ENCODE data around the gene CLEC2L. TPM values are rescaled to one million over a fixed set of nuclear protein-coding genes. Genes with fewer than 3 reads are reported as not detected.

The CLEC2L gene
- polyA plus RNA-seq, 1 of the 3 experiments (the other 2 are of a cell fraction), result not detected

DNA sequence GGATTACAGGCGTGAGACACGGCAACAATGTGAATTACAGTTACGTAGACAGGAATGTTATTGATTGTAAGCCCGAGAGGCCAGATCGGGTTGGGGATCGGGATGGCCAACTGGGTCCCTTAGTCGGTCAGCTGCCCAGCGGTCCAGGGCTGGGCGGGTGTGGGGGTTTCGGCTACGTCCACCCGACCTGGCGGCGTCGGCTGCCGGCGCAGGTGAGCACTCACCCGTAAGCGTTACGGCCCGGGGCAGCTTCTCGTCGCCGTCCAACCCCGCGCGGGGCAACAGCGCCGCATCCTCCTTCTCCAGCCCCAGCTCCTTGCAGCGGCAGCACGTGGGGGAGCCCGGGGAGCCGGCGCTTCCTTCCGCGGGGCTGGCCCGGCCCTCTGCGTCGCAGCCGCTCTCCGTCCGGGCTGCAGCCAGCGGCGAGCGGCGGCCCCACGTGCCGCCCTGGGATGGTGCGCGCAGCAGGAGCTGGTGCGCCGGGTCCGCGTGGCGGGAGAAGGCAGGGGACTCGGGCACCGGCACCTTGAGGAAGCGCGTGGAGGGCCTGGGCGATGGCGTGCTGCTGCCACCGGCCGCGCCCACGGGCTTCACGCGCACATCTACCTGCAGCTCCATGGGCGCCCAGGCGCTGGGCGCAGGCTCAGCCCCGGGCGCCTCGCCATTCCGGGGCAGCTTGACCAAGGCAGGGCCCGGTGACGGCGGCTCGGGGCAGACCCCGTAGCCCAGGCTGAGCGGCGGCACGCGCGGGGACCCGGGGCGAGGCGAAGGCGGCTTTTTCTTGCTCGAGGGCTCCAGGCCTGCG lies 40.6 kb upstream of the CLEC2L start:
- ChIA-PET POLR2A (interaction anchor here (1.3 kb wide), 1 partner anchor 61 kb away, joined by 3 read pairs; no protein-coding TSS in a partner anchor), CTCF (interaction anchor here (0.8 to 2.1 kb wide), 6 partner anchors 17 to 163 kb away, joined by 3 to 13 read pairs (median 4); no protein-coding TSS in a partner anchor)
- no peaks in the 10 kb centered on the region for H3K36me3 ChIP-seq (replicated peaks in 1 of 2; ENCODE audit: control insufficient read depth in 1 of 2, insufficient read depth in 2 of 2, low read length in 1 of 2)
- H3K9me3 ChIP-seq, result no peaks in the 10 kb centered on the region
- no peak overlapping the region for H3K9ac ChIP-seq
- peak overlapping the region; percentile 30 to 41 for H3K4me3 ChIP-seq (ENCODE audit: low read depth in 2 of 2, low read length in 1 of 2)
- no peak overlapping the region for H3K27ac ChIP-seq (ENCODE audit: low read depth in 2 of 2, low read length in 1 of 2)
- peaks cover 0 to 21% of the 10 kb centered on the region in 2 experiments; a peak in 1 of 4 replicates for H3K4me1 ChIP-seq (ENCODE audit: control insufficient read depth in 1 of 2, insufficient read depth in 2 of 2, low read depth in 1 of 2, low read length in 1 of 2)
- WGBS (ENCODE audit: low lambda C conversion rate), result 14% methylated on average over 18 of the region's 90 CpGs
- H3K4me2 ChIP-seq, result peak overlapping the region; percentile 87
- H2AFZ ChIP-seq (ENCODE audit: low read depth), result peak overlapping the region; percentile 74; the same call in 1 of the 2 replicates
- H3K79me2 ChIP-seq (ENCODE audit: insufficient read depth), result no peaks in the 10 kb centered on the region
- peak; percentile 89 for DNase-seq
- H3K27me3 ChIP-seq (ENCODE audit: insufficient read depth), result peaks cover 61% of the 10 kb centered on the region
- no peaks in the 10 kb centered on the region for H3K9me2 ChIP-seq
- peaks cover 4% of the 10 kb centered on the region for H3F3A ChIP-seq (replicated peaks; ENCODE audit: insufficient read depth)
- H4K20me1 ChIP-seq (ENCODE audit: insufficient read depth), result no peaks in the 10 kb centered on the region
- TF ChIP-seq MXI1 (IDR thresholded peaks at IDR 0.05; ENCODE audit: low read depth, low read length), result peak; percentile 81
- TF ChIP-seq, protein P1, sequence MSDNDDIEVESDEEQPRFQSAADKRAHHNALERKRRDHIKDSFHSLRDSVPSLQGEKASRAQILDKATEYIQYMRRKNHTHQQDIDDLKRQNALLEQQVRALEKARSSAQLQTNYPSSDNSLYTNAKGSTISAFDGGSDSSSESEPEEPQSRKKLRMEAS (IDR thresholded peaks at IDR 0.05; ENCODE audit: low read depth), result no peak; the same call in 1 of the 2 replicates
- no peak for TF ChIP-seq POLR2AphosphoS5 (IDR thresholded peaks at IDR 0.05; ENCODE audit: low read depth, low read length)
- TF ChIP-seq, protein P2, sequence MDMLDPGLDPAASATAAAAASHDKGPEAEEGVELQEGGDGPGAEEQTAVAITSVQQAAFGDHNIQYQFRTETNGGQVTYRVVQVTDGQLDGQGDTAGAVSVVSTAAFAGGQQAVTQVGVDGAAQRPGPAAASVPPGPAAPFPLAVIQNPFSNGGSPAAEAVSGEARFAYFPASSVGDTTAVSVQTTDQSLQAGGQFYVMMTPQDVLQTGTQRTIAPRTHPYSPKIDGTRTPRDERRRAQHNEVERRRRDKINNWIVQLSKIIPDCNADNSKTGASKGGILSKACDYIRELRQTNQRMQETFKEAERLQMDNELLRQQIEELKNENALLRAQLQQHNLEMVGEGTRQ (IDR thresholded peaks at IDR 0.05; ENCODE audit: borderline replicate concordance, low read depth, low read length), result no peak
- no peak for TF ChIP-seq EP300 (IDR thresholded peaks at IDR 0.05; ENCODE audit: borderline replicate concordance in 1 of 2, low read depth in 1 of 2, low read length in 1 of 2)
- TF ChIP-seq EZH2phosphoT487 (IDR thresholded peaks at IDR 0.05; ENCODE audit: borderline replicate concordance, low read depth), result 0 out of 2 replicates have a peak, but pooled peaks have one; percentile 49
- TF ChIP-seq, protein P3, sequence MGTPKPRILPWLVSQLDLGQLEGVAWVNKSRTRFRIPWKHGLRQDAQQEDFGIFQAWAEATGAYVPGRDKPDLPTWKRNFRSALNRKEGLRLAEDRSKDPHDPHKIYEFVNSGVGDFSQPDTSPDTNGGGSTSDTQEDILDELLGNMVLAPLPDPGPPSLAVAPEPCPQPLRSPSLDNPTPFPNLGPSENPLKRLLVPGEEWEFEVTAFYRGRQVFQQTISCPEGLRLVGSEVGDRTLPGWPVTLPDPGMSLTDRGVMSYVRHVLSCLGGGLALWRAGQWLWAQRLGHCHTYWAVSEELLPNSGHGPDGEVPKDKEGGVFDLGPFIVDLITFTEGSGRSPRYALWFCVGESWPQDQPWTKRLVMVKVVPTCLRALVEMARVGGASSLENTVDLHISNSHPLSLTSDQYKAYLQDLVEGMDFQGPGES (IDR thresholded peaks at IDR 0.05; ENCODE audit: low read depth, low read length), result no peak
- no peak for TF ChIP-seq CHD2 (IDR thresholded peaks at IDR 0.05; ENCODE audit: low read length, partially characterized antibody)
- no peak for TF ChIP-seq RCOR1 (IDR thresholded peaks at IDR 0.05; ENCODE audit: low read length)
- no peak for TF ChIP-seq TEAD4 (IDR thresholded peaks at IDR 0.05; ENCODE audit: borderline replicate concordance, insufficient read depth)
- no peak for TF ChIP-seq GABPA (IDR thresholded peaks at IDR 0.05; ENCODE audit: low read depth)
